Measurements from ENCODE around the gene ATXN2L.
A peak's percentile ranks its signal among the peaks of the same experiment; 100 is the strongest.
"Not testable (repeated sequence)": the region's sequence is repeated elsewhere in the genome, so short reads cannot be mapped to it uniquely, and the experiment has no call there.

ATXN2L gene

GRCh38 chr16:28822520-28823290 lies at the start of gene ATXN2L:
TSS of gene ATXN2L (plus strand) at chr16:28822999. CDS start at chr16:28823260, 261 bp downstream.
- DNase-seq (ENCODE audit: low read depth) = peak; percentile 98

- not testable (repeated sequence) for DNase-seq (ENCODE audit: low read depth)
Observed at GRCh38 chr16:28781697-28782096, 41.1 kb upstream of the ATXN2L start.

- DNase-seq (ENCODE audit: low read depth) = not testable (repeated sequence)
Observed at GRCh38 chr16:28782357-28782756, 40.4 kb upstream of the ATXN2L start.

- peak; percentile 66 for DNase-seq (ENCODE audit: low read depth)
Observed at GRCh38 chr16:28802235-28803019, 20.4 kb upstream of the ATXN2L start.

GRCh38 chr16:28807445-28808120 lies 15.2 kb upstream of the ATXN2L start:
- not testable (repeated sequence) for DNase-seq (ENCODE audit: low read depth)

- DNase-seq (ENCODE audit: low read depth) = peak; percentile 22
Observed at GRCh38 chr16:28820016-28820415, 2.8 kb upstream of the ATXN2L start.

GRCh38 chr16:28820546-28820945 lies 2.3 kb upstream of the ATXN2L start:
- DNase-seq (ENCODE audit: low read depth) = not testable (repeated sequence)

GRCh38 chr16:28821874-28822519 lies 802 bp upstream of the ATXN2L start:
- DNase-seq (ENCODE audit: low read depth) = no peak

- peak; percentile 8 for DNase-seq (ENCODE audit: low read depth)
Observed at GRCh38 chr16:28823291-28823872, 583 bp downstream of the ATXN2L start.

GRCh38 chr16:28823873-28824716 lies 1.3 kb downstream of the ATXN2L start:
- DNase-seq (ENCODE audit: low read depth) = peak; percentile 99

- no peak for DNase-seq (ENCODE audit: low read depth)
Observed at GRCh38 chr16:28824717-28824973, 1.8 kb downstream of the ATXN2L start.

GRCh38 chr16:28826141-28826540 lies 3.3 kb downstream of the ATXN2L start:
- peak; percentile 7 for DNase-seq (ENCODE audit: low read depth)

GRCh38 chr16:28829747-28830146 lies 6.9 kb downstream of the ATXN2L start:
- no peak for DNase-seq (ENCODE audit: low read depth)

- DNase-seq (ENCODE audit: low read depth) = no peak
Observed at GRCh38 chr16:28830531-28830930, 7.7 kb downstream of the ATXN2L start.

GRCh38 chr16:28834349-28834748 lies 11.6 kb downstream of the ATXN2L start:
- DNase-seq (ENCODE audit: low read depth) = no peak

GRCh38 chr16:28834873-28835863 lies 12.4 kb downstream of the ATXN2L start:
- no peak for DNase-seq (ENCODE audit: low read depth)

- no peak for DNase-seq (ENCODE audit: low read depth)
Observed at GRCh38 chr16:28835864-28836760, 13.3 kb downstream of the ATXN2L start.

- DNase-seq (ENCODE audit: low read depth) = no peak
Observed at GRCh38 chr16:28836761-28837064, 13.9 kb downstream of the ATXN2L start.

All from iris pigment epithelial cell (primary cell).